Panc1 (cell line): ENCODE results near the gene LRP2.

Source experiments
- POLR2AphosphoS5 ChIP-seq: IDR thresholded peaks from 2 replicates; pipeline ENCODE4 v1.6.1; 2012; ENCODE audit warnings: mild to moderate bottlenecking, low read depth, low read length, moderate library complexity
- SIN3A ChIP-seq: IDR thresholded peaks from 2 replicates; pipeline ENCODE4 v1.6.1; 2012; ENCODE audit warnings: low read depth, mild to moderate bottlenecking, low read length, moderate library complexity, borderline replicate concordance; ENCODE audit not compliant: insufficient read depth
- TF ChIP-seq, protein P1 (sequence below), 2 experiments: IDR thresholded peaks; 2 replicates each; pipeline ENCODE4 v1.6.1; 2011 to 2012; ENCODE audit warnings: low read depth in 2 of 2, control low read depth in 1 of 2, low read length in 1 of 2, mild to moderate bottlenecking in 1 of 2, moderate library complexity in 1 of 2; ENCODE audit not compliant: insufficient read depth in 1 of 2
- TF ChIP-seq, protein P2 (sequence below): fragments of 450-650 bp; IDR thresholded peaks from 2 replicates; pipeline ENCODE4 v1.5.1; 2017; ENCODE audit warnings: mild to moderate bottlenecking

DNA sequence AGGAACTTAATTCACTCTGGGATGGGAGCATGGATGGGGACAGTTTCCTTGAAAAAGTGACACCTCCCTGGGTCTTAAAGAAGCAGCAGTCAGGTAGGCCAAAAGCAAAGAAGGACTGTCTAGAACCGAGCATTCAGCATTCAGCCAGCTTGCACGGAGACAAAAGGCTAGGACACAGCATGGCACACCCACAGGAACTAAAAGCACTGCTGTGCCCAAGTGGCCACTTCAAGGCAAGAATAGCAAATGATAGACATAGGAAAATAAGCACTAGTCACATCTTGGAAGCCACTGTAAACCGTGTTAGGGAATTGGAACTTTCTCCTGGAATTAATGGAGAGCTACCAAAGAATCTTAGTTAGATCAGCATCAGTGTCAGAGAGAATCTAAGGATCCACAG, 47.0 kb downstream of the LRP2 start:
- TF ChIP-seq, protein P1, sequence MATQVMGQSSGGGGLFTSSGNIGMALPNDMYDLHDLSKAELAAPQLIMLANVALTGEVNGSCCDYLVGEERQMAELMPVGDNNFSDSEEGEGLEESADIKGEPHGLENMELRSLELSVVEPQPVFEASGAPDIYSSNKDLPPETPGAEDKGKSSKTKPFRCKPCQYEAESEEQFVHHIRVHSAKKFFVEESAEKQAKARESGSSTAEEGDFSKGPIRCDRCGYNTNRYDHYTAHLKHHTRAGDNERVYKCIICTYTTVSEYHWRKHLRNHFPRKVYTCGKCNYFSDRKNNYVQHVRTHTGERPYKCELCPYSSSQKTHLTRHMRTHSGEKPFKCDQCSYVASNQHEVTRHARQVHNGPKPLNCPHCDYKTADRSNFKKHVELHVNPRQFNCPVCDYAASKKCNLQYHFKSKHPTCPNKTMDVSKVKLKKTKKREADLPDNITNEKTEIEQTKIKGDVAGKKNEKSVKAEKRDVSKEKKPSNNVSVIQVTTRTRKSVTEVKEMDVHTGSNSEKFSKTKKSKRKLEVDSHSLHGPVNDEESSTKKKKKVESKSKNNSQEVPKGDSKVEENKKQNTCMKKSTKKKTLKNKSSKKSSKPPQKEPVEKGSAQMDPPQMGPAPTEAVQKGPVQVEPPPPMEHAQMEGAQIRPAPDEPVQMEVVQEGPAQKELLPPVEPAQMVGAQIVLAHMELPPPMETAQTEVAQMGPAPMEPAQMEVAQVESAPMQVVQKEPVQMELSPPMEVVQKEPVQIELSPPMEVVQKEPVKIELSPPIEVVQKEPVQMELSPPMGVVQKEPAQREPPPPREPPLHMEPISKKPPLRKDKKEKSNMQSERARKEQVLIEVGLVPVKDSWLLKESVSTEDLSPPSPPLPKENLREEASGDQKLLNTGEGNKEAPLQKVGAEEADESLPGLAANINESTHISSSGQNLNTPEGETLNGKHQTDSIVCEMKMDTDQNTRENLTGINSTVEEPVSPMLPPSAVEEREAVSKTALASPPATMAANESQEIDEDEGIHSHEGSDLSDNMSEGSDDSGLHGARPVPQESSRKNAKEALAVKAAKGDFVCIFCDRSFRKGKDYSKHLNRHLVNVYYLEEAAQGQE (IDR thresholded peaks at IDR 0.05; ENCODE audit: insufficient read depth in 1 of 2, low read depth in 2 of 2, low read length in 1 of 2): no peak
- TF ChIP-seq, protein P2, sequence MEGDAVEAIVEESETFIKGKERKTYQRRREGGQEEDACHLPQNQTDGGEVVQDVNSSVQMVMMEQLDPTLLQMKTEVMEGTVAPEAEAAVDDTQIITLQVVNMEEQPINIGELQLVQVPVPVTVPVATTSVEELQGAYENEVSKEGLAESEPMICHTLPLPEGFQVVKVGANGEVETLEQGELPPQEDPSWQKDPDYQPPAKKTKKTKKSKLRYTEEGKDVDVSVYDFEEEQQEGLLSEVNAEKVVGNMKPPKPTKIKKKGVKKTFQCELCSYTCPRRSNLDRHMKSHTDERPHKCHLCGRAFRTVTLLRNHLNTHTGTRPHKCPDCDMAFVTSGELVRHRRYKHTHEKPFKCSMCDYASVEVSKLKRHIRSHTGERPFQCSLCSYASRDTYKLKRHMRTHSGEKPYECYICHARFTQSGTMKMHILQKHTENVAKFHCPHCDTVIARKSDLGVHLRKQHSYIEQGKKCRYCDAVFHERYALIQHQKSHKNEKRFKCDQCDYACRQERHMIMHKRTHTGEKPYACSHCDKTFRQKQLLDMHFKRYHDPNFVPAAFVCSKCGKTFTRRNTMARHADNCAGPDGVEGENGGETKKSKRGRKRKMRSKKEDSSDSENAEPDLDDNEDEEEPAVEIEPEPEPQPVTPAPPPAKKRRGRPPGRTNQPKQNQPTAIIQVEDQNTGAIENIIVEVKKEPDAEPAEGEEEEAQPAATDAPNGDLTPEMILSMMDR: no peak
- TF ChIP-seq POLR2AphosphoS5 (no peak), SIN3A (no peak)
